HEK293T (cell line): ENCODE results near the gene AHCTF1.

Experiments used
- ARNT ChIP-seq: fragments of 450-650 bp; IDR thresholded peaks from 2 replicates; pipeline ENCODE4 v1.6.1; 2017; ENCODE audit warnings: mild to moderate bottlenecking
- BHLHE40 ChIP-seq: fragments of 450-650 bp; IDR thresholded peaks from 2 replicates; pipeline ENCODE4 v1.6.1; 2016; ENCODE audit warnings: mild to moderate bottlenecking, moderate library complexity, borderline replicate concordance
- ELF4 ChIP-seq: fragments of 450-650 bp; IDR thresholded peaks from 2 replicates; pipeline ENCODE4 v1.6.1; 2017; ENCODE audit warnings: antibody characterized with exemption
- FOXK2 ChIP-seq: fragments of 450-650 bp; IDR thresholded peaks from 2 replicates; pipeline ENCODE4 v1.6.1; 2016; ENCODE audit warnings: mild to moderate bottlenecking
- FOXM1 ChIP-seq: fragments of 450-650 bp; IDR thresholded peaks from 2 replicates; pipeline ENCODE4 v1.6.1; 2017; ENCODE audit warnings: mild to moderate bottlenecking, borderline replicate concordance
- L3MBTL2 ChIP-seq: fragments of 450-650 bp; conservative IDR thresholded peaks from 2 replicates; pipeline ENCODE4 v1.6.1; 2016; ENCODE audit warnings: mild to moderate bottlenecking
- SUZ12 ChIP-seq: fragments of 450-650 bp; IDR thresholded peaks from 2 replicates; pipeline ENCODE4 v1.6.1; 2016; ENCODE audit warnings: mild to moderate bottlenecking
- TARDBP ChIP-seq: fragments of 450-650 bp; IDR thresholded peaks from 2 replicates; pipeline ENCODE4 v1.6.1; 2016
- ZNF384 ChIP-seq: fragments of 450-650 bp; IDR thresholded peaks from 2 replicates; pipeline ENCODE4 v1.6.1; 2016

GRCh38 chr1:246838118-246838456 lies 93.7 kb downstream of the AHCTF1 start:
- TF ChIP-seq ELF4 (no peak), ARNT (no peak), FOXM1 (no peak), SUZ12 (no peak), FOXK2 (no peak), ZNF384 (no peak), TARDBP (no peak), BHLHE40 (no peak), L3MBTL2 (no peak)
